HG02938 (cell line): ENCODE measurements around the gene GAGE10.

Experiments
- ATAC-seq: cut with Tn5 transposase; IDR thresholded peaks from one replicate; pipeline ENCODE4 v1.9.1; 2021; ENCODE audit warnings: mild to moderate bottlenecking, moderate library complexity; ENCODE audit not compliant: unreplicated experiment

The GAGE10 gene, protein sequence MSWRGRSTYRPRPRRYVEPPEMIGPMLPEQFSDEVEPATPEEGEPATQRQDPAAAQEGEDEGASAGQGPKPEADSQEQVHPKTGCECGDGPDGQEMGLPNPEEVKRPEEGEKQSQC

DNA sequence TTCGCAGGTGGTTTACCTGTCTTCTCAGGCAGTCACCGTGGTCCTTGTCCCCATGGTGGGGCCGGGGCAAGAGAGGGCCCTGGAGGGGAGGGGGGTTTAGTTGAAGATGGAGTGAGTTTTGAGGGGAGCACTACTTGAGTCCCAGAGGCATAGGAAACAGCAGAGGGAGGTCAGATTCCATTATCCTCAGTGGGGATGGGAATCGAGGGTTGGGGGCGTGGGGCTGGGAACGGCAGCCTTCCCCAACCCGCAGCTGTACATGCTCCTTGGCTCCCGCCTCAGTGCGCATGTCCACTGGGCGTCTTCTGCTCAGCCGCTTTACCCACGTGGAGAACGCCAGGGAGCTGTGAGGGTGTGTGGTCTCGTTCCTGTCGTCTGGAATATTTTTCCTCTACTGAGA lies at the start of gene GAGE10:
GAGE10 (plus strand) TSS at position 301 of the 400 bp plus-strand sequence. CDS start 1,214 bp downstream, outside the sequence.
- ATAC-seq, result no peak

DNA sequence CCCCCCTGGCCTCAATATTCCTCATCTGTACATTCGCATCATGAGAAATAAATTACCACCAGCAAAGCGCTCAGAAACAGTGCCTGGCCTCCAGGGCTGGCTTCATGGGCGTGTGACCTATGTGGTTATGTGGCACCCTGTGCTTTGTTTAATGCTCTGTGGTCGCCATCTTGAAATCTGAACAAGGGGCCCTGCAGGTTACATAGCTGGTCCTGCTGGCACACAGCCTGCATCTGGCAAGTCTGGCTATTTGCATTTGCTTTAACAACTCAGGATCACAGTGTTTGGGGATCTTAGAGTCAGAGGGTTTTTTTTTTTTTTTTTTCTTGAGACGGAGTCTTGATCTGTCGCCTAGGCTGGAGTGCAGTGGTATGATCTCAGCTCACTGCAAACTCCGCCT lies 48.8 kb upstream of the GAGE10 start:
- ATAC-seq, result no peak

DNA sequence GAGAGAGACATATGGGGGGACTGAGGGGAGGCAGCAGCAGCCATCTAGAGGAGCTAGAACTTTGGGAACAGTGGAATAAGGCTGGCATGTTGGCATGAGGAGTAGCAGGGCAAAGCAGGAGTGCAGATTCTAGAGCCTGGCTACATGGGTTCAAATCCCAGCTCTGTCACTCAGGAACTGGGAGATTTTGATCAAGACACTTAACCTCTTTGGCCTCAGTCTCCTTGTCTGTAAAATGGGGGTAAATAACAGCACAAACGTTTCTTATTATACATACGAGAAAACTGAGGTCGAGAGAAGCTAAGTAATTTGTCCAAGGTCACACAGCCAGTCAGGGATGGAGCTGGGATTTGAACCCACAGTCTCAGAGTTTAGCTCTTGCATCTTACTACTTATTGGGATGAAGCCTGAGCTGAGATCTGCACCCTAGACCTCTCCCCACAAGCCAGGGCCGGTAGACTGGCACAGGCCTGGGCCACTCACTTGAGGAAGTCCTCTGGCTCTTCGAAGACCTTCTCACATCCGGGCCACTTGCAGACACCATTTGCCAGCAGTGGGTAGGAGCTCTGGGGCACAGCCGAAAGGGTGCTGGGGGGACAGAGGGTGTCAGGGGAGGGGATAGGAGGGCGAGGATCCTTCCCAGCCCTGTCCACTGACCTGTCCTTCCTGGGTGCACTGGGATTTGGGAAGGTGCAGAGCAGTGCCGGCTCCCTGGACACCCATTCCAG lies 47.0 kb upstream of the GAGE10 start:
- no peak for ATAC-seq

DNA sequence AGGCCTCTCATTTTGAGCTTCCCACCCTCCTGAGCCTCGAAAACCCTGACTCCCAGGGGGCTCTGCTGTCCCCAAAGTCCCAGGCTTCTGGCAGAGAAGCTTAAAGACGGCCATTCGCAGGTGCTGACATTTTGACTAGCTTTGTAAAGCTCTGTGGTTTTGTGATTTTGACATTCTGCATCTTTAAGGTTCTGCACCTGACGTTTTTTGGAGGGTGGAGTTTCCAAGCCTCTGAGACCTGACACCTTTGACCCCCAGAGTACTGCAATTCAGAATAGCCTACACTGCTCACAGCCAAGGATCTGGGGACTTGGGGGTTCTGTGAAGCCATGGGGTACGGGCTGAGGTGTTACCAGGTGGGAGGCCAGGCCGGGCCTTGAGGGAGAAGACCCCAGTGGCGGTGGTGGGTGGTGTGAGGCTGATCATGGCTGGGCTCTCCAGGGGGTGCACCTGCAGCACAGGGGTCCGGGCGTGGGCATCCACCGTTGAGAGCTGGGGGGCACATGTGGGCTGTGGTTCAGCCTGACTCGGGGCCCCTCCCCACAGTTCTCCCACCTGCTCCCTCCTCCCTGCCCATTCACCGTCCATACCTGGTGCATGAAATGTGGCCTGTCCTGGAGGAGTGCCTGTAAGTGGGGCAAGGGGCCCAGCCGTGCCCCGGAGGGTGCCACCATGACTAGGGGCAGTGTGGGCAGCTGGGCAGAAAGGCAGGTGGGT lies 46.2 kb upstream of the GAGE10 start:
- no peak for ATAC-seq

DNA sequence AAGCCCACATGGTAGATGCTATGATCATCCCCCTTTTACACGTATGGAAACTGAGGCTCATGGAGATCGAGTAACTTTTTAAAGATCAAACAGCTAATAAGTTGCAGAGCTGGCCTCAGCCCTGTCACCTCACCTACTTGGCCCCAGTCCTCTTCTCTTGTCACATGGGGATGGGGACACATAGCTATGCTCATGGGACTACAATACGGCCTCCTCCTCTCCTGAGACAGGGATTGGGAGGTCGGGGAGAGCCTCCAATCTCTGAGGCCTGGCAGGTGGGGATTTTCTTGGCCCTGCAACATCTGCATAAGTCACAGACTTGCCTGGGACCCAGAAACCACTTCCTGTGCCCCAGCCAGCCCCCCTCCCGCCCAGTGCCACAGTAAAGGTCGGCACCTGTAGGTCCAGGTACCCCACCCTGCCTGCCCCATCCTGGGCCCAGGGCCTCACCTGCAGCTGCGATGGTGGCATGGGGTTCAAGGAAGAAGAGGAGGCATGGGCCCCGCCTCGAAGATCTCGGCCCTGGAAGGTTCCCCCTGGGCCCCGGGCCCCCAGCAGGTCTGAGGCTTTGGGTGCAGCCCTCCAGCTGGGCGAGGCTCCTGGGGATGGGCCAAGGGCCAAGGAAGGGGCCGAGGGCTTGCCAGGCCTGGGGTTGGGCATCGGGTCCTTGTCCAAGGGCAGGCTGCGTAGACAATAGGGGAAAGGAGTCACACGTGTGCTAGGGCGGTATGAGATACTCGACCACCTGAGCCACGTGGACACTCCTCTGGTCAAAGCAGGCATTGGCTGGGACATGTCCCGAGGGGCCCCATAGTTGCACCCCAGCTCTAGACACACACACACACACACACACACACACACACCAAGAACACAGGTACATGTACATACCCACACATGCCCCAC lies 45.3 kb upstream of the GAGE10 start:
- no peak for ATAC-seq

DNA sequence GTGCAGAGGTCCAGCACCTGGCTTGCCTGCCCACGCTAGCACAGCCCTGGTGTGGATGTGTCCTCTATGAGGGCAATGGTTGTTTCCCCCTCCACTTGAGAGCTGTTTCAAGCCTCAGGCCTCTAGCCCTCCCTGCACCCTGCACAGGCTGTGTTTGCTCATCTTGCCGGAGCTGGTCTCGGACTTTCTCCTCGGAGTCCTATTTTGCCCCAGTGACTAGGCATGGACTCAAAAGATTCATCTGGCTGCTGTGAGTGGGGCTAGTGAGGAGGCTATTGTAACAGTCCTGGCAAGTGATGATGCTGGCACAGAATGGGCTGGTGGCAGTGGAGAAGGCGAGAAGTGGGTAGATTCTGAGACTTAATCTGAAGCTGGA lies 44.7 kb upstream of the GAGE10 start:
- ATAC-seq, result no peak

DNA sequence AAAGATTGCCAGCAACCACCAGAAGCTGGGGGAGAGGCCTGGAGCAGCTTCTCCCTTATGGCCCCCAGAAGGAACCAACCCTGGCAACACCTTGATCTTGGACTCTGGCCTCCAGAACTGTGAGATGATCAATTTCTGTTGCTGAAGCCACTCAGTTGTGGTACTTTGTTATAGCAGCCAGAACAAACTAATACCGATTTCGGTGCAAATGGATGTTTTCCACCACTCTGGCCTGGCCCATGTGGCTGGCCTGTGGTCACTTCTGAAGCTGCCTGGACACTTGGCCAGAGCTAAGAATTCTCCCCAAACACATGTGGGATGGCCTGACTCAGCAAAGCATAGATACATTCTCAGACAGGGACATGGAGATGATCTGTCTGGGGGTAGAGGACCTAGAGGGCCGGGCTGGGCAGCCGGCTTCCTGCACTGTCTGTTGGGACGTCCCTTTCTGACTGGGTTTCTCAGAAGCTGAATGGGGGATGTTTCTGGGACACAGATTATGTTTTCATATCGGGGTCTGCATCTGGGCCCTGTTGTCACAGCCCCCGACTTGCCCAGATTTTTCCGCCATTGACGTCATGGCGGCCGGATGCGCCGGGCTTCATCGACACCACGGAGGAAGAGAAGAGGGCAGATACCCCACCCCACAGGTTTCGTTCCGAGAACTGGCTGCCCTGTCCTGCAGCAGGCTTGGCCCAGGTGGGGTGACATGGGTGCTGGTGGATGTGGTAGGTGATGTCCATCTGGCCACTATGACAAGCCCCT lies 43.0 kb upstream of the GAGE10 start:
- ATAC-seq, result no peak

DNA sequence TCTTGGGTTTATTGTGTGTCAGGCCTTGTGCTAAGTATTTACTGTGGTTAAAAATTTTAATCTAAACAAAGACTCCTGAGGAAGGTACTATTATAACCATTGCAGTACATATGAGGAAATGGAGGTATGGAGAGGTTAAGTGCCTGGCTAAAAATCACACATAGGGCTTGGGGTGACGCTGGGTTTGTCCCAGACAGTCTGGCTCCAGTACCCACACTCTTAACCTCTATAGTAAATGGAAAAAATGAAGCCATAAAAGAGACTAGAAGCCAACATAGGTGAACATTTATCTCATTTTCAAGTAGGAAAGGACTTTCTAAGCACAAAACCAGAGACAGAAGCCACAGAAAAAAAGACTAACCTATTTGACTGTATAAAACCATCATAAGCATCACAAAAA lies 40.8 kb upstream of the GAGE10 start:
- ATAC-seq, result no peak

DNA sequence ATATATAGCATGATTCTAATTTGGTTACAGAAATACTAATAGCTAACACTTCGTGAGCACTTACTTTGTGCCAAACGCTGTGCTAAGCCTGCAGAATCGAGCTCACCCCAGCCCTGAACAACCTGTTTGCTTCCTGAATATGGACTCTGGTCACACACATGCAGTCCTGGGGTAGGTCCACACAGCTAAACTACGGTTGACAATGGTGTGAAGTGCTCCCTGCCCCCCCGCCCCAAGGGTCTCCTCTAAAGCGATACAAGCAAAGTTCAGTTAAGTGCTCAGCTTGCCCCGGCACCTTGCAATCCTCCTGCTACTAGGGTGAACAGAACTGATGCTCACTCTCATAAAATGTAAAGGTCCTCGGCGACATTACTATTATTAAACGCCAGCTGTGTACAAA lies 39.8 kb upstream of the GAGE10 start:
- ATAC-seq, result no peak

DNA sequence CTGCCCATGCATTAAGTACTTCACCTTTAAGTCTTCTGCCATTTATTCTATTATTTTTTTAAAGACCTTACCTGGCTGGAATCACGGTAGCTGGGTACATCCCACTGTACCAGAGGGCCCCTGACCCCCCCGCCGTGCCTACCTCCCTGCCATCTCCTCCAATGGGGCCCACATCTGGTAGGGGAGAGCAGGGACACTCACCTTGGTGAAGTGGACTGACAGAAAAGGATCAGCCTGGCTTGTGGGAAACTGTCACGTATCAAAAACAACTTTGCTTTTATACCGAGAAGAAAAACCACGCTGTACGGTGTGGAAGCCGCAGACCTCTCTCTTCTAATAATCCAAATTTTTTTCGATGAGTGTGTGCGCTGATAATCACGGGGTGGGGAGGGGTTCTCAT lies 39.0 kb upstream of the GAGE10 start, which contains the start of gene FOXP3:
FOXP3 (minus strand) TSS at position 251 of the 400 bp plus-strand sequence. CDS start 6,205 bp downstream, outside the sequence.
- no peak for ATAC-seq

DNA sequence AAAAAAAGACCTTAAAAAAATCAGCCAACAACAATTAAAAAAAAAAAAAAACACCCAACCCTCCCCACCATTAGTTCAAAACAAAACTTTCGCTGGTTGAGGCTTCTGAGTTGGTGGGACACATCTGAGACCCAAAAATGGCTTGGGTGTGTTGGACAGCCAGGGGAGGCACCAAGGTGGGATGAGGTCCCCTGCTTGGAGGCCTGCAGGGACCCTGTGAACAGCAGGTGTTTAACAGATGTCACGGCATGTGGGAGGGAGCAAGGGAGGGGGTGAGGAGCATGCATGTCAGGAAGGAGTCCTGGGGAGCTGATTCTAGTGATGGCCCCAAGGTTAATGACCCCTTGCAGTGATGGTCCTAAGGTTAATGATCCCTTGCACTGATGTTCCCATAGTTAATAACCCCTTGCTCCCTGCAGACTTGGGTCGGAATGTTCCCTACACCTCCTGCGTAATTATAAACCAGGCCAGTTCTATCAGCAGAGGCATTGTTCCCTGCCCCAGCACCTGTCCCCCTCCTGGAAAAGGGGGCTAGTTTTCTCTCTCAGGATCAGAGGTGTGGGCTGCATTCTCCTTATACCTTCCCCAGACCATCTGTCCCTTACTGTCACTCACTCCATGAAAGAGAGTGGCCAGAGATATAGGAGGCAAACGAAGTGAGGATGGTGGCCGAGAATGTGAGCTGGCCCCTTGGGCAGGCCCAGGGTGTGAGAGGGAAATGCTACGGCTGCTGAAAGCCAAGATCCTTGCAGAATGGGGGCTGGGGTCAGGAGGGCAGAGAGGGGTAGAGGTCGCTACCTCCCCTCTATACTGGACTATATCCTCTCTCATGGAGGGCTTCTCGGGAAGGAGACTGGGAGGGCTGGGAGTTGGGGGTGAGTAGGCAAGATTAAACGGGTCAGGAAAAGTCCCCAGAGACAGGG lies 36.7 kb upstream of the GAGE10 start:
- no peak for ATAC-seq

DNA sequence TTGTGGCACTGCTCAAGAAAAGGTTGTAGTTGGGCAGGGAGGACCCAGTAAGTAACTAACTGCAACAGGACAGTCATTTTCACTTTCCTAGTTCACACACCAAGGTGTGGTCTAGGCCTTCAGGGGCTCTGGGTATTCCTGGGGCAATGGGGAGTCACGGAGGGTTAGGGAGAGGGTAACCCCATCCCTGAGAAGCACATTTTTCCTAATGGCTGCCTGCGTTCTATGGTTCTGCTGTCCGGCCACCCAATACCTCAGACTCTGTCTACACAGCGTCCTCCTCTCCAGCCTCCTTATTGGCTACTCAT lies 34.8 kb upstream of the GAGE10 start:
- ATAC-seq, result no peak

DNA sequence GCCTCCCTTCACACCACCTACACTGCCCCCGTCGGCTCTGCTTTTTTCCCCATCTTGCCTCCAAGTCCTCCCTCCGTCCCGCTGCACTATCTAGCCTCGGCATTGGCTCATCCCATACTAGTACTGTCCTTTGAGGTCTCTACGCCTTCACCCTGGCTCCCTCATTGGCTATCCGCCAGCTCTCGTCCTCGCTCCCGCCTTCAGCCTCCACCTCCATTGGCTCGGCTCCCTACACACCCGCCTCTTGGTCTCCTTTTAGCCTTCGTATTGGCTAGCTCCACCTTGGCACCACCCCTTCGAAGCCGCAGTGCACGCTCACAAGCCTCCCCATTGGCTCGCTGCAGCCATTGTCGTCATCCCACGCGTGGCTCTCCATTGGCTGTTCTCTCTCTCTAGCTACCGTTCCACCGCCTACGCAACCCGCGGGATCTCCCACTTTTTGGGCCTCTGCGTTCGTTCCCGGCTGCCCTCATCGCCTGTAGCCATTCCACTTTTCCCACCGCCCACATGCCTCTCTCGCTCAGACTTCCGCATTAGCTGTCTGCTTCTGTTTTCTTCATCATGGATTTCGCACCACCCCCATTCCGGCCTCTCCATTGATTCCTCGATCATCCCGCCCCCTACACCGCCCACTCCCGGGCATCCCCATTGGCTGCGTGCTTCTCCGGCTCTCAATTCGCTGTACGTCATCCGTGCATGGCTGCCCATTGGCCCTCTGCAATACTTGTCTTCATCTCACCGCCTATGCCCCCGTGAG lies 34.3 kb upstream of the GAGE10 start:
- peak; percentile 89 for ATAC-seq

DNA sequence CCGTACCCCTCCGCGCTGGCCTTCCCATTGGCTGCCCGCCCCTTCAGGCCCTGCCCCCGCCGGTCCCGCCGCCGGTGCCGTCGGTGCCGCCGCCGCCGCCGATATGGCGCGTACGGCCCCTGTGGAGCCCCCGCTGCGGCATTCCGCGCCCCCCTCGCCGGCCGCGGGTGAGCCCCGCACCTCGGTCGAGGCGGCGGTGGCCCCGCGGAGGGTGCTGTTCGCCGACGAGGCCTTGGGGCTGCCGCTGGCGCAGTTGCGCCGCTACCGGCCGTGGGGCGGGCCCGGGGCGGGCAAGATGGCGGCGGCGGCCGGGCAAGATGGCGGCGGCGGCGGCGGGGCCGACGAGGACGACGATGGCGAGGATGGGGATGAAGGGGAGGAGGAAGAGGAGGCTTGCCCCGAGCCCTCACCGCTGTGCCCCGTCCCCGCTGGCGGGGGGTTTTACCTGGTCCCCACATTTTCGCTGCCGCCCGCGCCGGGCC lies 33.6 kb upstream of the GAGE10 start, which contains the start of gene PPP1R3F:
PPP1R3F (plus strand) TSS at position 27 of the 482 bp plus-strand sequence; CDS start at position 104, 77 bp downstream.
- ATAC-seq, result peak; percentile 17

DNA sequence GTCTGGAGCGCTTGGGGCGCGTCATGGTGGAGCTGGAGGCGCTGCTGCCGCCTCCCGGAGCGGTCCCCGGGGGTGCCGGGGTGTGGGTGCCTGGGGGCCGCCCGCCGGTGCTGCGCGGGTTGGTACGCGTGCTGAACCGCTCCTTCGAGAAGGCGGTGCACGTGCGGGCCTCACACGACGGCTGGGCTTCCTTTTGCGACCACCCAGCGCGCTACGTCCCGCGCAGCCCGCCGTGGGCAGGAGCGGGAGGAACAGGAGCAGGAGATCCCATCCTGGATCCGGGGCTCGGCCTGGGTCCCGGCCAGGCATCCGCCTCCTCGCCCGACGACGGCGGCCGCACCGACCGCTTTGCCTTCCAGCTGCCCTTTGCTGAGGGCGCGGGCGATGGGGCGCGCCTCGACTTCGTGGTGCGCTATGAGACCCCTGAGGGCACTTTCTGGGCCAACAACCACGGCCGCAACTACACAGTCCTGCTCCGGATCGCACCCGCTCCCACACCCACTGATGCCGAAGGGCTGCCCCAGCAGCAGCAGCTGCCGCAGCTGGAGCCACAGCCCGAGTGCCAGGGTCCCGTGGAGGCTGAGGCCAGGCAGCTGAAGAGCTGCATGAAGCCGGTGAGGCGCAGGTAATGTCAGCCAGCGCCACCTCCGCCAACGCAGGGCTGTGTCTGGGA lies 33.1 kb upstream of the GAGE10 start:
- no peak for ATAC-seq

DNA sequence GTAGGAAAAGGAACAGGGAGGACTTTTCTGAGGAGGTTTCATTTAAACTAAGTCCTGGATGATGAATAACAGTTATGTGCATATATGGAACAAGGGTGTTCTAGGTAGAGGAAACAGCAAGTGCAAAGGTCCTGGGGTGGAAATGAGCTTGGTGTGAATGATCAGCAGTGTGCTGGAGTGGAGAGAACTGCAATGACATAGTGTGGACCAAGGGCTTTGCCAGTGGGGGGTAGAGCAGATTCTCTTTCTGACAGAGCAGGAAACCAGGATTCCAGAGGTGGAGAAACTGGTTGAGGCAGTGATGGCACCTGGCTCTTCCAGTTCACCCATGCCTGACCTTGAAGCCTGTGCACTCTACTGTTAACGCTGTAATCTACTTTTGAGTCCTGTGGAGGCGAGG lies 32.1 kb upstream of the GAGE10 start:
- ATAC-seq, result no peak

DNA sequence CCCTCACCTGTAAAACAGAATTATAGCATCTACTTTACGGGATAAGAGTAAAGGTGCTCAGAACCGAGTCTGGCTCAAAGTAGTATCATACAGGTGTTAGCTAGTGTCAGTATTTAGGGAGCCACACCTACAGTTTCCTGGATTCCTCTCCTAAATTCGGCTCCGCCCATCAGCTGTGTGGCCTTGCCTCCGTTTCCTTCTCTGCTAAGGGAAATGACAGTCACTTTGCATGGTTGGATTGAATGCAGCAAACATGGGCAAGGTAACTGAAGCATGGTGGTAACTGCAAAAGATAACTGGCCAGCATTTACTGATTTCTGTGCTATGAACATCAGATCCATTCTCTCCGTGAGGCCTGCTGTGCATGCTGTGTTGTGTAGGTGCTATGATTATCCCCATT lies 31.0 kb upstream of the GAGE10 start:
- ATAC-seq, result no peak

DNA sequence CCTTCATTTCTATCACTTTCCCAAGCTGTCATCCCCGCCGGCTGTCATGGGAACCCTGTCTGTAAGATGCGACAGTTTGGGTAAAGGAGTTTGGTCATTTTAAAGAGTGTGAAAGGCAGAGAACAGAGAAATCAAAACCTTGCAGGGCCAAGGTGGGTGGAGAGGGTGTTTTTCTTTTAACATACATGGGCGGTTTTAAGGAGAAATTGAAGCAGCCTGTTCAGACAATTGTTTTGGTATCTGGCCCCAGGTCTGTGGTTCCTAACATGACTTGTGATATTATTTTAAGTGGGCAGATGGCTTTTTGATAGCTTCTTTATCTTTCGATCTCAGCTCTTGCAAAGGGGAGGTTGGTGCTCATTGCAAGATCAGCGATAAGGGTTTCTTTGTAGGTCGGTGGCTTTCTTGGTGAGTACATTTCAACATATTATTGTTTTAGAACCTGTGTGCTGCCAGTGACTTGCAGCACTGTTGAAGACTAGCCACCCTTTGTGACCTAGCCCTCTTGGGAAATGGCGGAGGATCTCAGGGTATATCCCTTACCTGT lies 30.2 kb upstream of the GAGE10 start:
- no peak for ATAC-seq
